Ascending aorta (tissue), 2 donors: ENCODE data around the gene KIF7. TPM values are rescaled to one million over a fixed set of nuclear protein-coding genes. Genes with fewer than 3 reads are reported as not detected.

Experiments
- DNase-seq, 2 donors: peaks; one replicate each; pipeline ENCODE4 v3.0.0-alpha.2; 2019; ENCODE audit warnings: low spot score in 2 of 2
- H3K27ac ChIP-seq, 2 donors: fragments of 200-600 bp; sonication (generic); one replicate each; pipeline ENCODE4 v1.5.1; 2016 to 2017; ENCODE audit warnings: mild to moderate bottlenecking in 1 of 2
- H3K27me3 ChIP-seq: fragments of 200-600 bp; sonication (generic); one replicate; pipeline ENCODE4 v1.5.1; 2017
- H3K36me3 ChIP-seq, 2 donors: fragments of 200-600 bp; sonication (generic); one replicate each; pipeline ENCODE4 v1.5.1; 2016
- H3K4me1 ChIP-seq, 2 donors: fragments of 200-600 bp; sonication (generic); one replicate each; pipeline ENCODE4 v1.5.1; 2016 to 2017; ENCODE audit warnings: mild to moderate bottlenecking in 1 of 2
- H3K4me3 ChIP-seq, 2 donors: fragments of 200-600 bp; sonication (generic); one replicate each; pipeline ENCODE4 v1.5.1; 2016 to 2017; ENCODE audit warnings: mild to moderate bottlenecking in 1 of 2
- H3K9me3 ChIP-seq, 2 donors: fragments of 200-600 bp; sonication (generic); one replicate each; pipeline ENCODE4 v1.5.1; 2016
- intact Hi-C: fragments of 100-400 bp; cut with DNase I; formaldehyde crosslinking; loops from one replicate; pipeline ENCODE4 v1.15.1; 2023
- total RNA-seq: library from RNA; depleted of rRNA; stranded (reverse); fragments of >200 nt; gene quantifications from one replicate; pipeline ENCODE4 v1.1.0, GENCODE V29; 2016
- TF ChIP-seq, protein P1 (sequence below), 3 experiments: fragments of 200-600 bp in 2 of 3; fragments of 450-650 bp in 1 of 3; sonication (generic) in 2 of 3; IDR thresholded peaks; one replicate each; pipeline ENCODE4 v1.5.1; 2016 to 2019; ENCODE audit warnings: antibody characterized with exemption in 3 of 3, mild to moderate bottlenecking in 1 of 3, moderate library complexity in 1 of 3

KIF7 gene
- total RNA-seq, 1 donor from 2014 or later: 39.1 TPM

GRCh38 chr15:89578146-89578545, 77.1 kb downstream of the KIF7 start:
- Histone ChIP-seq H3K36me3 (no peaks in the 10 kb centered on the region), H3K4me1 (peaks cover 7 to 8% of the 10 kb centered on the region in 2 donors), H3K9me3 (no peaks in the 10 kb centered on the region), H3K27me3 (no peaks in the 10 kb centered on the region), H3K27ac (no peak overlapping the region), H3K4me3 (no peak overlapping the region)
- TF ChIP-seq, protein P1, sequence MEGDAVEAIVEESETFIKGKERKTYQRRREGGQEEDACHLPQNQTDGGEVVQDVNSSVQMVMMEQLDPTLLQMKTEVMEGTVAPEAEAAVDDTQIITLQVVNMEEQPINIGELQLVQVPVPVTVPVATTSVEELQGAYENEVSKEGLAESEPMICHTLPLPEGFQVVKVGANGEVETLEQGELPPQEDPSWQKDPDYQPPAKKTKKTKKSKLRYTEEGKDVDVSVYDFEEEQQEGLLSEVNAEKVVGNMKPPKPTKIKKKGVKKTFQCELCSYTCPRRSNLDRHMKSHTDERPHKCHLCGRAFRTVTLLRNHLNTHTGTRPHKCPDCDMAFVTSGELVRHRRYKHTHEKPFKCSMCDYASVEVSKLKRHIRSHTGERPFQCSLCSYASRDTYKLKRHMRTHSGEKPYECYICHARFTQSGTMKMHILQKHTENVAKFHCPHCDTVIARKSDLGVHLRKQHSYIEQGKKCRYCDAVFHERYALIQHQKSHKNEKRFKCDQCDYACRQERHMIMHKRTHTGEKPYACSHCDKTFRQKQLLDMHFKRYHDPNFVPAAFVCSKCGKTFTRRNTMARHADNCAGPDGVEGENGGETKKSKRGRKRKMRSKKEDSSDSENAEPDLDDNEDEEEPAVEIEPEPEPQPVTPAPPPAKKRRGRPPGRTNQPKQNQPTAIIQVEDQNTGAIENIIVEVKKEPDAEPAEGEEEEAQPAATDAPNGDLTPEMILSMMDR (IDR thresholded peaks at IDR 0.05): no peak
- intact Hi-C loops: no loop called here
- DNase-seq: no peak

Other genes with a start within 250 kb of the KIF7 start
- gene RHCG, start 158.9 kb downstream of the KIF7 start, total RNA-seq: 0.43 TPM
- not detected for gene TICRR, start 80.0 kb downstream of the KIF7 start, total RNA-seq
- 39.3 TPM for gene PLIN1, start 23.9 kb upstream of the KIF7 start, total RNA-seq
- 34.2 TPM for gene PEX11A, start 35.3 kb upstream of the KIF7 start, total RNA-seq
- not detected for gene WDR93, start 35.3 kb upstream of the KIF7 start, total RNA-seq
- 0.85 TPM for gene MESP1, start 95.8 kb upstream of the KIF7 start, total RNA-seq
- not detected for gene MESP2, start 120.9 kb upstream of the KIF7 start, total RNA-seq
- 48.2 TPM for gene ANPEP, start 159.4 kb upstream of the KIF7 start, total RNA-seq
- gene AP3S2, start 238.5 kb upstream of the KIF7 start, total RNA-seq: 16.0 TPM